Measurements from ENCODE around the gene COL4A2. TPM values are rescaled to one million over a fixed set of nuclear protein-coding genes. Genes with fewer than 3 reads are reported as not detected.
"Not testable (repeated sequence)": the region's sequence is repeated elsewhere in the genome, so short reads cannot be mapped to it uniquely, and the experiment has no call there.

Gene COL4A2
- total RNA-seq, 2 experiments from 2014 or later: not detected

- Mint-ChIP-seq H3K36me3 (ENCODE audit: low read depth) (no peaks in the 10 kb centered on the region), H3K9me3 (no peaks in the 10 kb centered on the region), H3K27me3 (no peaks in the 10 kb centered on the region), H3K4me1 (no peaks in the 10 kb centered on the region), H3K27ac (no peak overlapping the region), H3K4me3 (no peak overlapping the region)
- DNase-seq: no peak
- ChIA-PET POLR2A (no interaction called here), CTCF (interaction anchor here (1.1 to 1.2 kb wide), 2 partner anchors 15 to 31 kb away, joined by 3 read pairs; no protein-coding TSS in a partner anchor)
Observed at GRCh38 chr13:110495376-110495775, 188.3 kb downstream of the COL4A2 start.

DNA sequence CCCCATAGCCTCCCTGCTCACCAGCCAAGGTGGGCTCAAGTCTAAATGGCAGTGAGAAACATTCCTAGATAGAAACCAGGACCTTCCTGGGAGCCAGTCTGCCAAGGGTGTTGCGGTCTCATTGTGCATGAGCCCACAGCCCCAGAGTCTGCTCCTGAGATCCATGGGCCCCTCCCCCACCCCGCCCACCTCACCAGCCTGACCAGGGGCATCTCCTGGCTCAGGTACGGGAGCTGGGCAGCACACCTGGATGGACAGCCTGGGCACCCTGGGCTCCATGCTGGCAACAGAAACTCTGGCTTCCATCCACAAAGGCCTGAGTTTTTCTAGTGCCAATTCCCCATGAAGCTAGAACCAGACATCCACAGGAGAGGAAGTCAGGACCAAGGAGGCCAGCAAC is 188.8 kb downstream of the COL4A2 start:
- CTCF ChIA-PET: interaction anchor here (1.1 kb wide), 1 partner anchor 14 kb away, joined by 3 read pairs; no protein-coding TSS in a partner anchor
- H3K27ac Mint-ChIP-seq: no peak overlapping the region
- no peaks in the 10 kb centered on the region for H3K36me3 Mint-ChIP-seq (ENCODE audit: low read depth)
- H3K27me3 Mint-ChIP-seq: peaks cover 5% of the 10 kb centered on the region
- no peak for DNase-seq
- H3K9me3 Mint-ChIP-seq: no peaks in the 10 kb centered on the region
- no peak overlapping the region for H3K4me3 Mint-ChIP-seq
- H3K4me1 Mint-ChIP-seq: no peaks in the 10 kb centered on the region
- POLR2A ChIA-PET: interaction anchor here (0.6 kb wide), 1 partner anchor 40 kb away, joined by 3 read pairs; no protein-coding TSS in a partner anchor

DNA sequence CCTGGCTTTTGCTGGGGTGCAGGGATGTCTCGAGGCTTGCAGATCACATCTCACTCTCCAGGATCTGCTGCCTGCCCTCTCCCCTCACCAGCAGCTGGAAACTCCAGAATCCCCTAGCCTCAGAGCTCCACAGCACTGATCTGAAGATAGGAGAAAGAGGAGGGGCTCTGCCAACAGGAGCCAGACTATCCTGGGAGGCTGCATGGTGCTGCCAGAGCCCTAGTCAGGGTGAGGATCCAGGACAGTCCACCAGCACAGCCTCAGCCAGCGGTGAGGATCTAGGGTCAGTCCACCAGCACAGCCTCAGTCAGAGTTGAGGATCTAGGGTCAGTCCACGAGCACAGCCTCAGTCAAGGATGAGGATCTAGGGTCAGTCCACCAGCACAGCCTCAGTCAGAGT is 189.2 kb downstream of the COL4A2 start:
- Mint-ChIP-seq H3K27ac (no peak overlapping the region), H3K4me1 (no peaks in the 10 kb centered on the region), H3K9me3 (no peaks in the 10 kb centered on the region), H3K4me3 (no peak overlapping the region), H3K27me3 (peaks cover 5% of the 10 kb centered on the region), H3K36me3 (ENCODE audit: low read depth) (no peaks in the 10 kb centered on the region)
- ChIA-PET CTCF (interaction anchor here (1.1 kb wide), 1 partner anchor 14 kb away, joined by 3 read pairs; no protein-coding TSS in a partner anchor), POLR2A (interaction anchor here (0.6 kb wide), 1 partner anchor 41 kb away, joined by 3 read pairs; no protein-coding TSS in a partner anchor)
- no peak for DNase-seq

GRCh38 chr13:110497003-110497402 is 189.9 kb downstream of the COL4A2 start:
- DNase-seq: no peak
- Mint-ChIP-seq H3K4me3 (no peak overlapping the region), H3K4me1 (no peaks in the 10 kb centered on the region), H3K9me3 (no peaks in the 10 kb centered on the region), H3K27me3 (peaks cover 5% of the 10 kb centered on the region), H3K36me3 (ENCODE audit: low read depth) (no peaks in the 10 kb centered on the region), H3K27ac (no peak overlapping the region)
- ChIA-PET POLR2A (no interaction called here), CTCF (no interaction called here)

GRCh38 chr13:110497896-110498295 is 190.8 kb downstream of the COL4A2 start:
- H3K9me3 Mint-ChIP-seq; CTCF ChIA-PET; H3K4me1 Mint-ChIP-seq; POLR2A ChIA-PET; H3K36me3 Mint-ChIP-seq (ENCODE audit: low read depth); DNase-seq; H3K27ac Mint-ChIP-seq; H3K4me3 Mint-ChIP-seq; H3K27me3 Mint-ChIP-seq: not testable (repeated sequence)

DNA sequence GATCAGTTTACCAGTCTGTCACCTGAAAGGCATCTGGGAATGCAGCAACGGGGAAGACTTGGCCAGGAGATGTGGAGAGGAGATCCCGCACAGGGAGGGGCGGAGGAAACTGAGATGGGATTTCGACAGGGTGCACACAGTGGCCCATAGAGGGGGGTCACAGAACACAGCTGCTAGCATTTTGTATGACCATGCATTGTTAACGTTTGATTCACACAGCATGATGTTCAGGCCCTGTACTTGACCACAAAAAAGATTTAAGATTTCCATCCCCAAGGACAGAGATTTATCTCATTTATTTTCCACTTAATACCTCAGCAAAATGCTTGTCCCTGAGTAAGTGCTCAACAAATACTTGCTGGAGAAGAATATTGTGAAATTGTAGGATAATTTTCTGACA is 191.2 kb downstream of the COL4A2 start:
- H3K27me3 Mint-ChIP-seq: peaks cover 5% of the 10 kb centered on the region
- no peaks in the 10 kb centered on the region for H3K36me3 Mint-ChIP-seq (ENCODE audit: low read depth)
- no peak overlapping the region for H3K4me3 Mint-ChIP-seq
- no peak for DNase-seq
- ChIA-PET POLR2A (no interaction called here), CTCF (interaction anchor here (0.7 kb wide), 1 partner anchor 42 kb away, joined by 3 read pairs; no protein-coding TSS in a partner anchor)
- no peak overlapping the region for H3K27ac Mint-ChIP-seq
- no peaks in the 10 kb centered on the region for H3K4me1 Mint-ChIP-seq
- H3K9me3 Mint-ChIP-seq: no peaks in the 10 kb centered on the region

DNA sequence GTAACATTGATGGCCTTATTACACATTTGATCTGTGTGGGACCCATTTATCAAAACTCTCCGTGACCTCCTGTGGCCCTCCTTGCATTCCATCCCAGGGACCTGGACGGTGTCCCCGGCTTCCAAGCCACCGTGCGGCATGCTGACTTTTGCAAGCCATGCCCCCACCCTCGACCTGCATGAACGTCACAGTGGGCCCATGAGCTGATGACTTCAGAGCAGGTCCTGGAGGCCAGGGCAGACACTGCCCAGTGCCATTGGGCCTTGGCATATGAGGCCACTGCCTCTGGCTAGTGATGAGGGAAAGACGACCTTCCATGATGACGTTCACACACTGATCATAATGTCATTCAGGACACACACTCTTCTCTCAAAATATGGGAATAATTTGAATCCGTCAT is 191.7 kb downstream of the COL4A2 start:
- ChIA-PET POLR2A (no interaction called here), CTCF (interaction anchor here (0.7 kb wide), 1 partner anchor 43 kb away, joined by 3 read pairs; no protein-coding TSS in a partner anchor)
- Mint-ChIP-seq H3K27me3 (peaks cover 5% of the 10 kb centered on the region), H3K9me3 (no peaks in the 10 kb centered on the region), H3K4me3 (no peak overlapping the region), H3K36me3 (ENCODE audit: low read depth) (no peaks in the 10 kb centered on the region), H3K27ac (no peak overlapping the region), H3K4me1 (no peaks in the 10 kb centered on the region)
- no peak for DNase-seq

GRCh38 chr13:110499621-110500281 is 192.7 kb downstream of the COL4A2 start:
- no peak overlapping the region for H3K4me3 Mint-ChIP-seq
- DNase-seq: no peak
- H3K9me3 Mint-ChIP-seq: no peaks in the 10 kb centered on the region
- CTCF ChIA-PET: no interaction called here
- no peaks in the 10 kb centered on the region for H3K4me1 Mint-ChIP-seq
- no peaks in the 10 kb centered on the region for H3K36me3 Mint-ChIP-seq (ENCODE audit: low read depth)
- POLR2A ChIA-PET: no interaction called here
- peaks cover 5% of the 10 kb centered on the region for H3K27me3 Mint-ChIP-seq
- no peak overlapping the region for H3K27ac Mint-ChIP-seq

- Mint-ChIP-seq H3K36me3 (ENCODE audit: low read depth) (no peaks in the 10 kb centered on the region), H3K27ac (no peak overlapping the region), H3K4me3 (no peak overlapping the region), H3K9me3 (no peaks in the 10 kb centered on the region), H3K27me3 (peaks cover 5% of the 10 kb centered on the region), H3K4me1 (no peaks in the 10 kb centered on the region)
- ChIA-PET CTCF (no interaction called here), POLR2A (no interaction called here)
- DNase-seq: no peak
Observed at GRCh38 chr13:110500341-110500740, 193.3 kb downstream of the COL4A2 start.

GRCh38 chr13:110501188-110501587 is 194.1 kb downstream of the COL4A2 start:
- CTCF ChIA-PET: no interaction called here
- Mint-ChIP-seq H3K27ac (no peak overlapping the region), H3K27me3 (peaks cover 5% of the 10 kb centered on the region), H3K4me3 (no peak overlapping the region), H3K9me3 (no peaks in the 10 kb centered on the region), H3K36me3 (ENCODE audit: low read depth) (no peaks in the 10 kb centered on the region), H3K4me1 (no peaks in the 10 kb centered on the region)
- POLR2A ChIA-PET: no interaction called here
- DNase-seq: no peak

GRCh38 chr13:110503037-110503901 is 196.2 kb downstream of the COL4A2 start:
- no peaks in the 10 kb centered on the region for H3K9me3 Mint-ChIP-seq
- H3K27me3 Mint-ChIP-seq: peaks cover 5% of the 10 kb centered on the region
- no peaks in the 10 kb centered on the region for H3K4me1 Mint-ChIP-seq
- no peak for DNase-seq
- H3K36me3 Mint-ChIP-seq (ENCODE audit: low read depth): no peaks in the 10 kb centered on the region
- CTCF ChIA-PET: no interaction called here
- H3K27ac Mint-ChIP-seq: no peak overlapping the region
- POLR2A ChIA-PET: interaction anchor here (0.6 kb wide), 1 partner anchor 29 kb away, joined by 3 read pairs; no protein-coding TSS in a partner anchor
- no peak overlapping the region for H3K4me3 Mint-ChIP-seq

- Mint-ChIP-seq H3K27ac (no peak overlapping the region), H3K27me3 (peaks cover 7% of the 10 kb centered on the region), H3K9me3 (no peaks in the 10 kb centered on the region), H3K36me3 (ENCODE audit: low read depth) (no peaks in the 10 kb centered on the region), H3K4me1 (no peaks in the 10 kb centered on the region), H3K4me3 (no peak overlapping the region)
- POLR2A ChIA-PET: no interaction called here
- DNase-seq: no peak
- CTCF ChIA-PET: interaction anchor here (0.6 to 1.4 kb wide), 2 partner anchors 11 to 1091 kb away, joined by 3 read pairs; no protein-coding TSS in a partner anchor
Observed at GRCh38 chr13:110503979-110504499, 197.0 kb downstream of the COL4A2 start.

DNA sequence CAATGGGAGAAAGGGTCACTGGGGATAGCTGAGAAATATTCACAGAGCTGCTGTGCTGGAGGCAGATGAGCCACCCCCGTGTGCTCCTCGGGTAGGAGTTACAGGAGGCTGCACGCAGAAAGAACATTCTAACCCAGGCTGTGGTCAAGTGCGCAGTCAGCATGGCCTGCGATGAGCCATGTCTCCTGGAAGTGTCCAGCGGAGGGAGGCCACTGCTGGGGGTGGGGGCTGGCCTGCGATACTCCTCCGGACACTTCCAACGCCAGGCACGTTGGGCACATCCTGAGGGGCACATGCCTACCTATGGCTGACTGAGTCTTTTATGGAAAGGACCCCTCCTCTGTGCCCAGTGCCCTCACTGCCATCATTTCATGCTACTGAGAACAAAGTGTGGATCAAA is 198.5 kb downstream of the COL4A2 start:
- Mint-ChIP-seq H3K4me1 (no peaks in the 10 kb centered on the region), H3K9me3 (no peaks in the 10 kb centered on the region), H3K27me3 (peaks cover 8% of the 10 kb centered on the region), H3K36me3 (ENCODE audit: low read depth) (no peaks in the 10 kb centered on the region), H3K4me3 (no peak overlapping the region), H3K27ac (no peak overlapping the region)
- CTCF ChIA-PET: no interaction called here
- POLR2A ChIA-PET: no interaction called here
- DNase-seq: no peak

Measured in activated CD4-positive, alpha-beta T cell treated with anti-CD3 and anti-CD28 coated beads, Interleukin-2, amount 10 ng/mL, durations not matched to agents 7 days and 5 days (primary cell).